WI38 (cell line): Measurements from ENCODE around the gene ORC1.

Experiments
- H3K4me3 ChIP-seq: 2 replicates; pipeline ENCODE4 v1.5.1; 2011; ENCODE audit warnings: low read depth, mild to moderate bottlenecking, control low read depth, low read length
- CTCF ChIP-seq: IDR thresholded peaks from 2 replicates; pipeline ENCODE4 v1.5.1; 2012; ENCODE audit warnings: low read depth, mild to moderate bottlenecking, control low read depth, low read length

ORC1 gene

GRCh38 chr1:52345252-52345651, 59.0 kb downstream of the ORC1 start:
- TF ChIP-seq CTCF, result no peak
- H3K4me3 ChIP-seq, result no peak overlapping the region

GRCh38 chr1:52343979-52344378, 60.2 kb downstream of the ORC1 start:
- no peak overlapping the region for H3K4me3 ChIP-seq
- TF ChIP-seq CTCF, result no peak

GRCh38 chr1:52341655-52342260, 62.5 kb downstream of the ORC1 start:
- TF ChIP-seq CTCF, result no peak

GRCh38 chr1:52337439-52337838, 66.8 kb downstream of the ORC1 start:
- no peak for TF ChIP-seq CTCF
- H3K4me3 ChIP-seq, result no peak overlapping the region

More at GRCh38 chr1:52341655-52342260, 62.5 kb downstream of the ORC1 start:
- no peak overlapping the region for H3K4me3 ChIP-seq

- no peak for TF ChIP-seq CTCF
- no peak overlapping the region for H3K4me3 ChIP-seq
Observed at GRCh38 chr1:52334906-52335528, 69.2 kb downstream of the ORC1 start.

GRCh38 chr1:52332411-52332810, 71.8 kb downstream of the ORC1 start:
- H3K4me3 ChIP-seq, result no peak overlapping the region
- TF ChIP-seq CTCF, result no peak

- H3K4me3 ChIP-seq, result no peak overlapping the region
- TF ChIP-seq CTCF, result no peak
Observed at GRCh38 chr1:52328615-52329014, 75.6 kb downstream of the ORC1 start.
